Stomach (tissue), 9 donors: Measurements from ENCODE around the gene SP140. TPM values are rescaled to one million over a fixed set of nuclear protein-coding genes. Genes with fewer than 3 reads are reported as not detected.
A peak's percentile ranks its signal among the peaks of the same experiment; 100 is the strongest.

Source experiments
- DNase-seq, 2 donors: peaks; one replicate each; pipeline versions ENCODE4 v3.0.0 to v3.0.0-alpha.2; 2013 to 2019
- H3K27ac ChIP-seq, 5 donors: fragments of 200-600 bp in 4 of 5; sonication (generic) in 4 of 5; one replicate each; pipeline ENCODE4 v1.5.1; 2013 to 2019; ENCODE audit warnings: mild to moderate bottlenecking in 1 of 5, moderate library complexity in 1 of 5
- H3K27me3 ChIP-seq, 3 donors: fragments of 200-600 bp; sonication (generic); one replicate each; pipeline ENCODE4 v1.5.1; 2017 to 2019; ENCODE audit warnings: mixed run types in 1 of 3
- H3K36me3 ChIP-seq, 4 donors: fragments of 200-600 bp; sonication (generic); 1 replicate in 3 of 4; 2 replicates in 1 of 4; pipeline ENCODE4 v1.5.1; 2016 to 2019
- H3K4me1 ChIP-seq, 4 donors: fragments of 200-600 bp; sonication (generic); one replicate each; pipeline ENCODE4 v1.5.1; 2016 to 2019
- H3K4me3 ChIP-seq, 4 donors: fragments of 200-600 bp; sonication (generic) in 3 of 4; one replicate each; pipeline ENCODE4 v1.5.1; 2016 to 2019; ENCODE audit warnings: mild to moderate bottlenecking in 1 of 4
- H3K9me3 ChIP-seq, 4 donors: fragments of 200-600 bp; sonication (generic); one replicate each; pipeline ENCODE4 v1.5.1; 2016 to 2019
- EP300 ChIP-seq: sonication (generic); formaldehyde crosslinking; IDR thresholded peaks from one replicate; pipeline ENCODE4 v1.6.1; 2017; ENCODE audit warnings: antibody characterized with exemption
- POLR2A ChIP-seq, 4 donors: fragments of 450-650 bp; IDR thresholded peaks; one replicate each; pipeline ENCODE4 v1.6.1; 2016; ENCODE audit warnings: antibody characterized with exemption in 4 of 4, control low read depth in 2 of 4, mild to moderate bottlenecking in 1 of 4, moderate library complexity in 1 of 4
- POLR2AphosphoS5 ChIP-seq, 3 donors: sonication (generic); formaldehyde crosslinking; IDR thresholded peaks; one replicate each; pipeline ENCODE4 v1.6.1; 2016; ENCODE audit warnings: antibody characterized with exemption in 3 of 3
- WGBS, 5 donors: extraction: QIAGEN DNeasy Blood & Tissue Kit in 3 of 5; methylation state at CpG; one replicate each; pipeline versions ENCODE4 v1.1.5 to v1.1.7; 2013 to 2018; 5-methylcytosine and 5-hydroxymethylcytosine counted together
- intact Hi-C: fragments of 100-400 bp; cut with DNase I; formaldehyde crosslinking; loops from one replicate; pipeline ENCODE4 v1.15.1; 2023; ENCODE audit warnings: low total_unique reads
- polyA plus RNA-seq, 3 donors: library from polyadenylated mRNA; stranded (reverse); fragments of 200-250 nt; gene quantifications; one replicate each; pipeline ENCODE4 v1.2.3, GENCODE V29; 2013
- total RNA-seq, 5 donors: library from RNA; depleted of rRNA; stranded (reverse); fragments of >200 nt; gene quantifications; one replicate each; pipeline versions ENCODE4 v1.1.0 to v1.2.3, GENCODE V29; 2014 to 2016
- TF ChIP-seq, protein P1 (sequence below), 7 experiments: fragments of 450-650 bp in 4 of 7; fragments of 200-600 bp in 3 of 7; sonication (generic) in 3 of 7; IDR thresholded peaks; one replicate each; pipeline ENCODE4 v1.5.1; 2016 to 2019; ENCODE audit warnings: antibody characterized with exemption in 7 of 7, control low read depth in 2 of 7, mild to moderate bottlenecking in 1 of 7
- donor health status: healthy with polysubstance abuse.
- donor health status: Bipolar disorder and iron deficiency.
- donor health status: healthy.

SP140 gene
- total and polyA plus RNA-seq, 8 donors = 1.1 to 6.4 (median 2.0) TPM; not detected in 1

DNA sequence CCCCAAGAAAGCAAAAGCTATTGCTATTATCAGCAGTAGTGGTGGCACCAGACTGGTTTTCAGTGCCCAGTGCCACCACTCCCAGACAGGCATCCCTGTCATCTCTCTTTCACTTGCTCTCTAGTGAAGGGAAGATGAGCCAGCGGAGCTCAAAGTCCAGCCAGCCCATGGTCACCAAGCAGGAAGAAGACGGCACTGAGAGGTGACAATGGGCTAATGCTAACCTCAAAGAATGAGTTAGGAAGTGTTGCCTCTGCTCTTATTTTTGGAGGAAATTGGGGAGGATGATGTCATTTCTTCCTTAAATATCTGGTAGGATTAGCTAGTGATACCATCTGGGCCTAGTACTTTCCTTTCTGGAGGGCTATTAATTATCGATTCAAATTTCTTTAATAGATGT lies 1.7 kb downstream of the SP140 start:
- no peak for DNase-seq
- TF ChIP-seq, protein P1, sequence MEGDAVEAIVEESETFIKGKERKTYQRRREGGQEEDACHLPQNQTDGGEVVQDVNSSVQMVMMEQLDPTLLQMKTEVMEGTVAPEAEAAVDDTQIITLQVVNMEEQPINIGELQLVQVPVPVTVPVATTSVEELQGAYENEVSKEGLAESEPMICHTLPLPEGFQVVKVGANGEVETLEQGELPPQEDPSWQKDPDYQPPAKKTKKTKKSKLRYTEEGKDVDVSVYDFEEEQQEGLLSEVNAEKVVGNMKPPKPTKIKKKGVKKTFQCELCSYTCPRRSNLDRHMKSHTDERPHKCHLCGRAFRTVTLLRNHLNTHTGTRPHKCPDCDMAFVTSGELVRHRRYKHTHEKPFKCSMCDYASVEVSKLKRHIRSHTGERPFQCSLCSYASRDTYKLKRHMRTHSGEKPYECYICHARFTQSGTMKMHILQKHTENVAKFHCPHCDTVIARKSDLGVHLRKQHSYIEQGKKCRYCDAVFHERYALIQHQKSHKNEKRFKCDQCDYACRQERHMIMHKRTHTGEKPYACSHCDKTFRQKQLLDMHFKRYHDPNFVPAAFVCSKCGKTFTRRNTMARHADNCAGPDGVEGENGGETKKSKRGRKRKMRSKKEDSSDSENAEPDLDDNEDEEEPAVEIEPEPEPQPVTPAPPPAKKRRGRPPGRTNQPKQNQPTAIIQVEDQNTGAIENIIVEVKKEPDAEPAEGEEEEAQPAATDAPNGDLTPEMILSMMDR (IDR thresholded peaks at IDR 0.05) = no peak
- TF ChIP-seq EP300 (no peak), POLR2AphosphoS5 (IDR thresholded peaks at IDR 0.05) (no peak)
- Histone ChIP-seq H3K27me3 (no peaks in the 10 kb centered on the region), H3K4me1 (no peaks in the 10 kb centered on the region), H3K27ac (peak overlapping the region in 1 of 5 donors; percentile 11), H3K9me3 (peaks cover 0 to 12% (median 0%) of the 10 kb centered on the region in 4 donors), H3K36me3 (no peaks in the 10 kb centered on the region), H3K4me3 (no peak overlapping the region)
- intact Hi-C loops = no loop called here
- 71 to 89% (median 85%) methylated on average over 3 of the region's 3 CpGs for WGBS, 5 donors

DNA sequence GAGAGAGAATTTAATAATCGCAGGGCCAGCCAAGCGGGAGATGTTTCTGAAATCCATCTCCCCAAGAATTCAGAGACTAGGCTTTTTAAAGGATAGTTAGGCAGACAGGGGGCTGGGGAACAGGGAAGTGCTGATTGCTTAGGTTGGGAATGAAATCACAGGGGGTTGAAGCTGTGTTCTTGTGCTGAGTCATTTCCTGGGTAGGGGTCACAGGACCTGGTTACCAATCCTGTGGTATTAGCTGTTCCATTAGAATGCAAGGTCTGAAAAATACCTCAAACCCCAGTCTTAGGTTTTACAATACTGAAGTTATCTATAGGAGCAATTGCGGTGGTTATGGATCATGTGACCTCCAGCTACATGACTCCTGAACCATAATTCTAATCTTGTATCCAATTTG lies 4.6 kb downstream of the SP140 start:
- no peak overlapping the region for H3K27ac ChIP-seq
- H3K9me3 ChIP-seq = peaks cover 0 to 12% (median 0%) of the 10 kb centered on the region in 4 donors
- H3K36me3 ChIP-seq = no peaks in the 10 kb centered on the region
- DNase-seq = no peak
- no peaks in the 10 kb centered on the region for H3K27me3 ChIP-seq
- no peak overlapping the region for H3K4me3 ChIP-seq
- intact Hi-C loops = no loop called here
- TF ChIP-seq, protein P1 (IDR thresholded peaks at IDR 0.05) = no peak
- TF ChIP-seq POLR2A (IDR thresholded peaks at IDR 0.05) = no peak
- no peak for TF ChIP-seq POLR2AphosphoS5 (IDR thresholded peaks at IDR 0.05)
- no peak for TF ChIP-seq EP300
- H3K4me1 ChIP-seq = no peaks in the 10 kb centered on the region
- 83 to 94% (median 86%) methylated on average over 3 of the region's 3 CpGs for WGBS, 5 donors

GRCh38 chr2:230230496-230231200 lies 5.1 kb downstream of the SP140 start:
- no peak for TF ChIP-seq EP300
- TF ChIP-seq, protein P1 (IDR thresholded peaks at IDR 0.05) = no peak
- TF ChIP-seq POLR2AphosphoS5 (IDR thresholded peaks at IDR 0.05) = no peak
- no peak for TF ChIP-seq POLR2A (IDR thresholded peaks at IDR 0.05)
- Histone ChIP-seq H3K4me3 (no peak overlapping the region), H3K27ac (no peak overlapping the region), H3K9me3 (peaks cover 0 to 12% (median 0%) of the 10 kb centered on the region in 4 donors), H3K36me3 (no peaks in the 10 kb centered on the region), H3K27me3 (no peaks in the 10 kb centered on the region), H3K4me1 (no peaks in the 10 kb centered on the region)
- WGBS, 5 donors = 75 to 93% (median 83%) methylated on average over 2 of the region's 2 CpGs
- intact Hi-C loops = no loop called here
- DNase-seq = no peak

DNA sequence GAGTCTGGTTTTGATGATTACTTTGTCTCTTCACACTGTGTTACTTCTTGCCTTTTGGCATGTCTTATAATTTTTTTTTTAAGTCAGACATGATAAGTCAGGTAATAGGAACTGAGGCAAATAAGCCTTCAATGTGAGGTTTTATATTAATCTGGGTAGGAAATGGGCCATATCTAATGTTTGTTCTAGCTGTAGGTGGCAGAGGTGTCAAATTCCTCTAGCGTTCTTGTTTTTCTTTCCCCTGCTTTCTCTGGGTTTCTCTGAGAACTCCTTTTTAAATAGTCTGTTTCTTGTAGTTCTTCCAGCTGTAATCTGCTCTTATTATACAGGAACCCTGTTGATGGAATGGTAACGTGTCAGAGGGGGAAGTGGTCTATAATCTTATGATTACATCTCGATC lies 5.7 kb downstream of the SP140 start:
- DNase-seq = no peak
- H3K36me3 ChIP-seq = no peaks in the 10 kb centered on the region
- H3K9me3 ChIP-seq = peaks cover 0 to 12% (median 0%) of the 10 kb centered on the region in 4 donors
- no peak for TF ChIP-seq EP300
- TF ChIP-seq, protein P1 (IDR thresholded peaks at IDR 0.05) = no peak
- no peak for TF ChIP-seq POLR2A (IDR thresholded peaks at IDR 0.05)
- TF ChIP-seq POLR2AphosphoS5 (IDR thresholded peaks at IDR 0.05) = no peak
- 20 to 51% (median 25%) methylated on average over 3 of the region's 3 CpGs for WGBS, 5 donors
- H3K4me3 ChIP-seq = no peak overlapping the region
- H3K4me1 ChIP-seq = no peaks in the 10 kb centered on the region
- H3K27ac ChIP-seq = no peak overlapping the region
- intact Hi-C loops = no loop called here
- no peaks in the 10 kb centered on the region for H3K27me3 ChIP-seq
